Stimulated activated CD4-positive, alpha-beta T cell treated with anti-CD3 and anti-CD28 coated beads, Interleukin-1b, Interleukin-23, amount 100 ng/mL, for 1 hour (primary cell): ENCODE data around the gene ULK4.

Source experiments
- DNase-seq, 2 donors: peaks; one replicate each; pipeline ENCODE4 v3.0.0-alpha.2; 2020; ENCODE audit warnings: low read depth in 2 of 2

ULK4 gene

DNA sequence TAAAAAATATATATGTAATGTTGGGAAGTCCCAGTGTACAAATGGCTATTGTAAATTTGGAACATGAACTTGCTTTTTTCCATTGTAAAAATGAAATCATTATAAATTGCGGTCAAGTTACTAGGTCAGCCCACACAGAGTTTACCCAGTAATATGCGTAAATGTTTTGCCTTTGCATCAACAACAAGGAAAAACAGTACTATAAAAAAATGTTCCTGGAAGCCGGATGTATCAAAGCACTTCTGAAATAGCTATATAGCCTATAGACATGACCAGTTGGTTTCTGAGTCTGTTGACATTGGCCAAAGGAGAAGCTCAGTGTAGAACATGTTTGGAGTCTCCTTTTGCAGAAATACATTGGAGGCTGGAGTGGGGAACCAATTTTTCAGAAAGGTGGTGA is 739.4 kb downstream of the ULK4 start:
- DNase-seq = no peak

DNA sequence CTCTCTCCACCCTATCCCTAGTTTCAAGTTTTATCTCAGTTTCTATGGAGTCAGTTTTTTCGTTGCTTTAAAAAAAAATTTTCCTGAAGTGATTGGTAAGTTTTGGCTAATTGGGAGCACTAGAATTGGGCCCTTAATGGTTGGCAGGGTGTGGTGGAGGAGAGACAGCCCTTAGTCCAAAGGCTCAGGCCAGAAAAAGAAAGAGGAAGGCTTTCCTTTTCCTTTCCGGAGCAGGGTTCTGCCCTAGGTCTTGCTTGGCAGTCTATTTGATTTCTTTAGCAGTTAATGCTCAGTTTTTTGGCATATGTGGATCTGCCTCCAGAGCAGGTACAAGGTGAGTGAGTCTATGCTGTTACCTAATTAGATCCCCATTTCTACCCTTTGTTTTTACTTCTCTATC is 739.9 kb downstream of the ULK4 start:
- DNase-seq = no peak

DNA sequence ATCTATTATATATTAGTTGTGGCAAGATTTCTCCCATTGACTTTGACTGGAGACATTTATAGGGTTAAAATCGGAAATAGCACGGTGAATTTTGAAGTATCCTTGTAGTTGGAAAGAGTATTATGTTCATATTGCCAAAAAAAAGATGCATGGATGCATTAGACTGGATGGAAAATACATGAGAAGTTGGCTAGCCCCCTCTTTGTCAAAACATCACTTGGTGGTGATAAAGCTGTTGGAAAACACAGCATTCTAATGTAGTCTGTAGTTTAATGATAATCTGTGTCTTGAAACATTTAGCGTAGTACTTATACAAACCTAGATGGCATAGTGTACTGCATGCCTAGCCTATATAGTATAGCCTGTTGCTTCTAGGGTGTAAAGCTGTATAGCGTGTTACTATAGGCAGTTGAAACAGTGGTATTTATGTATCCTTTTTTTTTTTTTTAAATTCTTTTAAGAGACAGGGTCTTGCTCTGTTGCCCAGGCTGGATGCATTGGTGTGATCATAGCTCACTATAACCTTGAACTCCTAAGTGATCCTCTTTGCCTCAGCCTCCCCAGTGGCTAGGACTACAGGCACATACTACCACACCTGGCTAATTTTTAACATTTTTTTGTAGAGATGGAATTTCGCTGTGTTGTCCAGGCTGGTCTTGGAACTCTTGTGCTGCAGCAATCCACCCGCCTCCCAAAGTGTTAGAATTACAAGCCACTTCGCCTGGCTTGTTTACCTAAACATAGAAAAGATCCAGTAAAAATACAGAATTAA is 740.8 kb downstream of the ULK4 start:
- no peak for DNase-seq

DNA sequence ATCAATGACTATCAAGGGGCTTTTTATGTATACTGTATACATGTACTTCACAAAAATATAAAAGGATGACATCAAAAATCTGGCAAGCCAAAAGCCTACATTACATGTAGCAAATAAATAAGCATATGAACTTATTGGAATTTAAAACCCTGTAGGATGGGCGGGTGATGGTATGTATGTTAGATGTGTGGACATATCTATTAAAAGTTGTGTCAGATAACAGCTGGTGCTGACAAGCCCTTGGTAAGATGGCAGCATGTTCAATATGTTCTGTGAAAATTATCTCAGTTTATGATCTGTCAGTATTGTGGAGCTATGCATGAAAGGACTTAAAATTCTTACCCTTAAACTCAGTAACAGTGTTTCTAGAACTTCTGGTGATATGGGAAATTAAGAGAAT is 742.5 kb downstream of the ULK4 start:
- no peak for DNase-seq

DNA sequence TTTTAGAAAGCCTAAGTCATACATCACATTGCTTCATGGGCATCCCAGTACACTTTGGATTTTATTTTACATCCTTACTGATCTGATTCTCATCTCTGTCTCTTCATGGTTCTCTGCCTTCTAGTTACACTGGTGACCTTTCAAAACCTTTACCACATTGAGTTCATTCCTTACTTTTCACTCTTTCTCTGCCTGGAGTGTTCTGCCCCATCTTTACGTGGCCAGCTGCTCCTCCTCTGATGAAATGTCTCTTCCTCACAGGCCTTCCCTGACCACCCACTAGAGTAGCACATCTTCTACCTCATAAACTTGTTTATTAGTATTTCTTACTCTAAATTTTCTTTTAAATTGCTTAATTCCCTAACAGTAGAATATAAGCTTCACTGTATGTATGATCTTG is 744.9 kb downstream of the ULK4 start:
- DNase-seq = no peak

DNA sequence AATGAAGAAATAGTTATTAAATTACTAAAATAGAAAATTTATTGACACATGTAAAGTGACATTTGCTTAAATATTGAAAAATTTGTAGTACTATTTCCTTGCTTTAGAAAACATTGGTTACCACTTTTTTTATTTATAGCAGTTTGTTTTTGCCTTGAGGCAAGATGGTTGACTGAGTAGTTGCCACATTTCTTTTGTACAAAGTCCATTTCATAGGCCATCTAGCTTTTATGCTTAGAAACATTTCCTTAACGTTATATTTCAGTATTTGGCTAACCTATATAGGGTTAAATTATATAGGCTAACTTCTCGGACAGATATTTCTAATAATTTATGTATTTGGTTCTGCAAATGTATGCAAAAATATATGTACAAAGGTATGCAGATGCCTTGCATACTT is 745.5 kb downstream of the ULK4 start:
- no peak for DNase-seq

DNA sequence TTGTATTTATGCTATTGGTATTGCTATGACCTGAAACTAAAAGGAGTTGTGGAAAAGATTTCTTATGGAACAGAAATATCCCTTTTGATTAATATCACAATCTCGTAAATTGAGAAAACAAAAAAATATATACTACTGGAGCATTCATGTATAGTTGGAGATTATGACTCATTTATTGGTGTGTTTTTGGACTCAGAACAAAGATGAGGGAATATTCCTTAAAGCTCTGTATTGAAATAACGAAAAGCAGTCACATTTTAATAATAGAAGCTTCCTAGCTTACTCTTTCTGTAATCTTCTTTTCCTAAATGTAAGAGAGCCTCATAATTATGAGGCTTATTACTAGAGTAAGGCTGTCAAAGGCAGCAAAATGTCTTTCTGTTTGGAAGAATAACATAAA is 748.3 kb downstream of the ULK4 start:
- DNase-seq = no peak

DNA sequence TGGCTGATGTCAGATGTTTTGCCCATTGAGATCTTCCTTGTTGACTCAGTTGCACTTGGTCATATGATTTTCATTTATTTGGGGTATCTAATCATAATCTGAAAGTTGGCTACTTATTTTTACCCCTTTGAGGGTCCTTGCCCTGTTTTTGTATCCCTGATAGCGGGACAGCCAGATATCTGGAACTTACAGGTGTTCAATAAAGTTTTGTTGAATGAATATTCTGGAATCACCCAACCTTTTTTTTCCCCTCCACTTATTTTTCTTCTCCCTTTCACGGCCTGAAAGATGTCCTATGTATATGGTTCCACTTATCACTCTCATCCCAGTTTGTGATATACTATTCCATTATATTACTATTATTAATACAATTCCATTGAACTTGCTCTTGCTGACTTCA is 749.8 kb downstream of the ULK4 start:
- no peak for DNase-seq

DNA sequence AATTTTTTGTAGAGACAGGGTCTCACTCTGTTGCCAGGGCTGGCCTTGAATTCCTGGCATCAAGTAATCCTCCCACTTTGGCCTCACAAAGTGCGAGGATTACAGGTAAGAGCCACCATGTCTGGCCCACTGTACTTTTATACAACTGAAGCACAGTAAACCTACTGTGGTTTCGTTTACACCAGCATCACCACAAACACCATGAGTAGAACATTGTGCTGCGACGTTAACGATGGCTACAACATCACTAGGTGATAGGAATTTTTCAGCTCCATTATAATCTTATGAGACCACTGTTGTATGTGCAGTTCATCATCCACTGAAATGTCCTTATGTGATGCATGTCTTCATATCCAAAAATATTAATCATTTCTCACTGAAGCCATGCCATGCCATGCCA is 750.9 kb downstream of the ULK4 start:
- DNase-seq = no peak

DNA sequence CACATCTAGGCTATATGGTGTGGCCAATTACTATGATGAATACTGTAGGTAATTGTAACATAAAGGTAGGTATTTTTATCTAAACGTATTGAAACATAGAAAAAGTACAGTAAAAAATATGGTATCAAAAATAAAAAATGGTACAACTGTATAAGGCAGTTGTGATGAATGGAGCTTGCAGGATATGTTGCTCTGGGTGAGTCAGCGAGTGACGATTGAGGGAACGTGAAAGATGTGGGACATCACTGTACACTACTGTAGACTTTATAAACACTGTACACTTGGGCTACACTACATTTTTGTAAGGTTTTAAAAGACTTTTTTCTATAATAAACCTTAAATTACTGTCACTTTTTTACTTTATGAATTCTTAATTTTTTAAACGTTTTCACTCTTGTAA is 752.3 kb downstream of the ULK4 start:
- DNase-seq = no peak

DNA sequence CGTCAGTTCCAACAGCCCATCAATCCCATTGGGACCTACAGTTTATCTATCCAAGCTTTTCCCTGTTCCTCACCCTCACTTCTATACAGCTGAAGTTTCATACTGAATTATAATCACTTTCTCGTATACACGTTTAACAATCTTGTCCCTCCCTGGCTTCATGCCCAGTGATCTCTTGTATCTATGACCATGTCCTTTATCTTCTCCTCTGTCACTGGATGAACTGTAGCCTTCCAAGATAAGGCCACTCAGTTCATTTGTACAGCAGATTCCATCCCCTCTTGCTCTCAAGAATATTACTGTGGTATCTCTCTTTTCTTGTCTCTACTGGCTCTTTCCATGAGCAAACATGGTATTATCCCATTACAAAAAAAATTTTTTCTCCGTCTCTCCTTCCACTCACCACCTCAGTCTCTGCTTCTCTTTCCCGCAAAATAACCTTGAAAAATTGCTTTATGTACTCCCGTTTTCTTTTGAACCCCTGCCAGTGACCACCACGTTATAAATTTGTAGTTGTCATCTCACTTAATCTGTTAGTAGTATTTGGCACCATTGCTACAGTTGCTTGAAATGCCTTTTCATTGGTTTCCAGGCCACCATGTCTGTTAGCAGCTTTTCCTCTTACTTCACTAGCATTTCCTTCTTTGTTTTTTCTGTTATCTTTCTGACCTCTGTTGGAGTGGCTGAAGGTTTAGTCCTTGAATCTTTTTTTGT is 753.2 kb downstream of the ULK4 start:
- no peak for DNase-seq

DNA sequence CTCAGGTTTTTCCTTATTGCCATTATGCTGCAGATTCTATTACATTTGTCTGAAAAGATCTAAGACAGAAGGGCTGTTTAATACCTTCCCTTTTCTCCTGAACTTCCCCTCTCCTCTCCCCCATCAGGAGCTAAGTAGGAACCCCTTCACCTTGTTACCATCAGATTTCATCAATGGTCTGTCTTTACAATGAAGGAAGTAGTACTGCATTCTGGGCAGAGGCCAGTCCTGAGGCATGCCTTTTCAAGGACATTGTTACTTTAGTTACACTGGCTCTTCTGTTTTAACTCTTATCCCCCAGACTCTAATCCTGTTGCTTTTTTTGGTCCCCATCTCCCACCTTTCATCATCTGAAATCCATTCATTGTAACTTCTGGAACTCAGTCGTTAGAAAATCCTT is 754.5 kb downstream of the ULK4 start:
- DNase-seq = no peak

DNA sequence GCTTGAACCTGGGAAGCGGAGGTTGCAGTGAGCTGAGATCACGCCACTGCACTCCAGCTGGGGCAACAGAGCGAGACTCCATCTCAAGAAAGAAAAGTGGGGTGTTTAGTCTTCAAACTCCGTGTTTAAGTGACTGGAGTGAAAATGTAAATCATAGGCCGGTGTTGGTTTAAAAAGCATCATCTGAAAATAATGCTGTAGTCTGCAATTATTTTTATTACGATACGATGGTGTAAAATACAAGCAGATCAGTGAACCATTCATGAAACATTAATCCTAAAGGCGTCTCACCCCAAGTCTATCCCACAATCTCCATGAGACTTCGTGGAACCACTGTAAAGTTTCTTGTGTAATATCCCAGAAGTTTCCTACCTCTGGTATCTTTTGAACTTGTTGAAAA is 756.3 kb downstream of the ULK4 start:
- DNase-seq = no peak

DNA sequence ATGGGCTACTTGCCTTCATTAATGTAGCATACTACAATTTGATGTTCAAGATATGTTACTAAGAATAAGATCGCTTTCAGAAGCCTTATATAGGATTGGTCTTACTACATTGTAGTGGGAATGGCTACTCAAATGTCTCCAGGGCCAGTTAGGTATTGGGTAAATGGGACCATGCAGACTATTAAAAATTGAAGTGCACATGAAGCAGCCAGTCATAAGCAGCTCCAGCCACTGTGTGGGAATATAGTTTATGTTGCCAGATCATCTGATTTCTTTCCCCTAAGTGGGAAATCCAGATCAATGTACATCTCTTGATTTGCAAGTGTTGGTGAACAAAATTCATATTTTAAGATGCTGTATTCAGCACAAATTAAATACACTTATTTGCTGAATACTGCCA is 757.5 kb downstream of the ULK4 start:
- DNase-seq = no peak

DNA sequence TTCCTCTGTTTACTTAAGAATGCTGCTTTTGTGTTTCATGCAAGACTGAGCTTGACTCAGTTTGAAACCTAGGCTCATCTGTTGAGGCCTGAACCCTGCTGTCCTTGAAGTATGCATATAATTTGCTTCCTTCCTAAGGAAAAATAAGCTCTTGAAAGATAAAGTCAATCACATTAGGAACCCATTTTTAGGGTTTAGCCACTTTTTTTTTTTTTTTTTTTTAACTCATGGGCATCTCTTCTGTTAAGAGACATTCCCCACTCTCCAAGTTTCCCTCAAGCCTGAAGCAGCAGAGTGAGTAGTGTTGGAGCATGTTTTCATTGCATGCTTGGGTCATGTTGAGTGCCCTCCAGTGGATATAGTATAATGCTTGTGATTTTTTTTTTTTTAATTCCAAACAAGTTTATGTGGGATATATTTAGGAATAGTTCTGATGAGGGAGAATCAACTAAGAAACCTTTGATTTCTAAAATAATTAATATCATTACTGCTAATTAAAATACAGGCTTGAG is 759.0 kb downstream of the ULK4 start:
- no peak for DNase-seq

DNA sequence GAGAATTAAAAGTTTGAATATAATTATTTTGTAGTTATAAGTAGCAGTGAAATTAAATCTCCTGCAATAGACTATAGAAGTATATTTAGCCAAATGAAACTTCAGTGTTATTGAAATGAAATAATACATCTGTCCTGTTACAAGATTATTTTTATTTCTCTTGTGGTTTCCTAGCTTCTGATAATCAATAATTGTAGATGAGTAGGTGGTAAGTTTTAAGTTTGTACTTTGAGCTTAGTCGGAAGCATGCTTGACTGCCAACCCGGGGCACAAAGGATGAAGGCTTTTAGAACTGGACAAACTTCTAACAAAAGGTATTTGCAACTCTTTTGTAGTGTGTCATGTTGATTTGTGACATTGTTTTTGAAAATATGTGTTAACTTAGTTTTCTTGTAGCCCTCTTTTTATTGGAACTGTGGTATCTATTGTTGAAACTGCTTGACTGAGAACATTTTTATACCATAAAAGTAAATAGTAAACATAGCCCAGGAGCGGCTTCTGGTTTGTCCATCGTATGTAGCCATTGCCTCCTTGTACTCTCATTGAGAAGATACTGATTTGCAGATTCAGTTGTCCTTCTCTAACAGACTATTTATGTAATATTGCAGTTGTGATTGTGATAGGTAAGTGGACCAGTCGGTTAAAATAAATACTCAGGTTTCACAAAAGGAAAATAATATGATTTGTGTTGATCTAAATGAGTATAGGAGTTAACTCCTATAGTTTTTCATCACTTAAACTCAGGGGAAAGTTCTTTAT is 759.6 kb downstream of the ULK4 start:
- DNase-seq = no peak

DNA sequence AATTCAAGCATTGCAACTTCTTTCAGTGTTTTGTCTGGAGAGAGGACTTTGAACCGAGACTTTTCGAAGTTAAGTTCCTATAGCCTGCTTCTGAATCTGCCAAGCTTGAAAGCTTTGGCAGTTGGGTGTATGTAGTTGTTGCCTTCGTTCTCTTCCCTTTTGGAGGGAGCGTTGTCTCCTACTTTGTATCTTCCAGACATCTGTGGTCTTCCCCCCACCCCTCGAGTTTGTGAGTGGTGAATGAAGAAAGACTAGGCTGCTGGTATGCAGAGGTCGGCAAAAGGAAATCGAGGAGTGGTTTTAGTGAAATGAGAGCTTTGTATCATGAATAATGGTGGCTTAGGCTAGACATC is 761.3 kb downstream of the ULK4 start:
- DNase-seq = no peak

DNA sequence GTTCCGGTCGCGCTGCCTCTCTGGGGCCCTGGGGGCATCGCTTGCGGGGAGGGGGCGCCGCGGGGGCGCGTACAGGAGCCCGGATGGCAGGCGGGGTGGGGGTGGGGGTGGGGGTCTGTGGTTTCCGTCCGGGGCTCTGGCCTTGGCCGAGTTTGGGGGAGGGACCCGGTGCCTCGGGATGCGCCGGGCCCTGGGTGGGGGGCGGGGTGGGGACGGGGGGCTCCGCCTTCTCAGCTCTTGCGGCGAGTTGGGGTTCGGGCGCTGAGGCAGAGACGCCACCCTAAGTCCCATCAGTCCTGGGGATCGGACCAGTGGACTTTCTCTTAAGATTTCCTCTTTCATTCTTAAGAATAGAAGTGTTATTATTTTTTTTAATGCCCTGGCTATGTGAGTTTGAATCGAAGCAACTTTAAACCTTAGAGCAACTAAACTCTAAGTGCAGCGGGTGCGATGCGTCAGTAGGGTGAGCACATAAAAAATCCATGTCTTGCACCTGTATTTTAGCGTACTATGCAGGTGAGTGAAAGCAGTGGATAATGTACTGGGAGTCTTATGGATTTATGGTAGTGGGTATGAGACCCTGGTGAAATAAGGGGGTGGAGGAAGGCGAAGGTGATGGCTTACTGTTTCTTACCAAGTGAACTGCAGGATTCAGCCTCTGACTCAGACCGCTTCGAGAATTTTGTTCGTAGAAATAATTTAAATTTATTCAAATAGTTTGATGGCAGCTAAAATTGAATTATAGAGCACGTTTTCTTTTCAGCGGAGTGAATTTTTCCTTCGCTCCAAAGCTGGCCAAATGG is 761.8 kb downstream of the ULK4 start:
- peak in 1 of 2 donors; percentile 12 for DNase-seq

DNA sequence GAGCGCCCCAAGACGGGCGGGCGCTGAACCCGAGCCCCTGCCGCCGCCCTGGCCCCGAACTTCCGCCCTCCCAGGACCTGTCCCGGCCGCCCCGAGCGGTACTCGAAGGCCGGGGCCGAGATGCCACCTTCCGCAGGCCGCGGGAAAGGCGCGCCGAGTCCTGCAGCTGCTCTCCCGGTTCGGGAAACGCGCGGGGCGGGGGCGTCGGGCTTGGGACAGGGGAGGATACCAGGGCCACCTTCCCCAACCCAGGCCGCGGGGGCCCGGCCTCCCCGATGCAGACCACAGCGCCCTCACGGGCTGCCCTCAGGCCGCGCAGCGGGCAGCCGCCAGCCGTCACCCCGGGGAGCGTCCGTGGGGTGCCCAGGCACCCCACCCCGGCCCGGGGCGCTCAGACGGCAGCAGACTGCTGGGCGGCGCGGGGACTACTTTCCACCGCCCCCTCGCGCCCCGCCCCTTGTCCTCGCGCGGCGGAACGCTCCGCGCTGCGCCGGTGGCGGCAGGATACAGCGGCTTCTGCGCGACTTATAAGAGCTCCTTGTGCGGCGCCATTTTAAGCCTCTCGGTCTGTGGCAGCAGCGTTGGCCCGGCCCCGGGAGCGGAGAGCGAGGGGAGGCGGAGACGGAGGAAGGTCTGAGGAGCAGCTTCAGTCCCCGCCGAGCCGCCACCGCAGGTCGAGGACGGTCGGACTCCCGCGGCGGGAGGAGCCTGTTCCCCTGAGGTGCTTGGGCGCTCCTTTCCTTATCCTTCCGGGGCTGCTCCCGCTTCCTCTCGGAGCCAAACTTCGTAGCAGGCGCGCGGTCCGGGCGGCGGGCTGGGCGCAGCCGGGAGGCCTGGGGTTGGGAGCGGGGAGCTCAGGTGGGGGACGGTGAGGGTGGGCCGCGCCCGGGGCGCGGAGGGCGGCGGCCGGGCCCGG is 762.7 kb downstream of the ULK4 start, which contains the start of gene CTNNB1:
Gene CTNNB1 (plus strand): TSS at position 556 of the 916 bp plus-strand sequence. CDS start 24,564 bp downstream, outside the sequence.
- DNase-seq = peak; percentile 84 to 89

DNA sequence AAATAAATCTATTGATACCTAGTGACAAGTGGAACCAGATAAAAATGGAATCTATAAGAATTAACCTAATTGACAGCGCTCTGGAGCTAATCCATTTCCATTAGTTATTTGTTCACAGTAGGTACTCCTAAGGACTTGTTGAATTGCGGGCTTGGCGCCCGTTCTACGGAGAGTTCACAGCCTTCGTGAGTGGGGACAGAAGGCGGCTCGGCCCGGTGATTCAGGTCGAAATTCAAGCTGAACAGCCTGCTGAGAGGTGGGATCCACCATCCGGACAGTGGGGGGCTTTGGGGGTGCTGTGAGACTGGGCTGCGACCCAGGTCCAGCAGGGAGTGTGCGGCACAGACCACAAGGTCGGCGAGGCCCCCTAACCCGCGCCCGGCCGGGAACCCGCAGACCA is 763.4 kb downstream of the ULK4 start:
- DNase-seq = no peak

DNA sequence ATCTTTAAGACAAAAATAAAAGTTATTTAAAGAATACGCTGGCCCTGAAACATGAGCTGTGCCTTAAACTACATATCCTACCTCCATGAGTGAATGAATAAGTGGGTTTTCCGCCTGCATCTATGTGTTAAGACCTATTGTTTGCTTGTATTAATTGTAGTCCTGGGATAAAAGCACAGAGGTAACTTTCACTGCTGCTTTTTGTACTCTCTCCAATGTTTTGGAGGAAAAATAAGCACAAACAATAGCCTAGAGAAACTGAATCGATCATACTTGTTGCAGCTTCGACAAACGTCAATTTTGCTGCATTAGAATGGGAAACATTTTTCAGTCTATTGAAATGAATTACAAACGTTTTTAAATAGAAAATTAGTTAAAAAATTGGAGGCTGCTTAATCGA is 763.9 kb downstream of the ULK4 start:
- no peak for DNase-seq
